Loucy (cell line): ENCODE data around the gene YAF2.

ENCODE experiments used
- H2AFZ ChIP-seq: fragments of 200-600 bp; sonication (generic); 2 replicates; pipeline ENCODE4 v1.6.0; 2016; ENCODE audit warnings: antibody characterized with exemption, mild to moderate bottlenecking, low read length, moderate library complexity
- H3F3A ChIP-seq: fragments of 200-600 bp; 2 replicates; pipeline ENCODE4 v1.6.0; 2016; ENCODE audit warnings: antibody characterized with exemption, low read depth, mild to moderate bottlenecking
- H3K27me3 ChIP-seq: fragments of 200-600 bp; sonication (generic); 2 replicates; pipeline ENCODE4 v1.6.1; 2014; ENCODE audit warnings: low read length, mild to moderate bottlenecking; ENCODE audit not compliant: insufficient read depth, poor library complexity, severe bottlenecking
- H3K36me3 ChIP-seq: fragments of 200-600 bp; sonication (generic); 2 replicates; pipeline ENCODE4 v1.6.1; 2016; ENCODE audit warnings: low read length; ENCODE audit not compliant: insufficient read depth
- H3K4me1 ChIP-seq: fragments of 200-600 bp; sonication (generic); 2 replicates; pipeline ENCODE4 v1.5.1; 2014; ENCODE audit warnings: low read length, mild to moderate bottlenecking; ENCODE audit not compliant: insufficient read depth, poor library complexity, severe bottlenecking
- H3K4me2 ChIP-seq: fragments of 200-600 bp; sonication (generic); 2 replicates; pipeline ENCODE4 v1.6.0; 2014; ENCODE audit warnings: antibody characterized with exemption, low read length, low read depth, mild to moderate bottlenecking; ENCODE audit not compliant: poor library complexity, severe bottlenecking
- H3K4me3 ChIP-seq: fragments of 200-600 bp; sonication (generic); 2 replicates; pipeline ENCODE4 v1.5.1; 2014; ENCODE audit warnings: low read length, mild to moderate bottlenecking, mixed read lengths; ENCODE audit not compliant: poor library complexity, severe bottlenecking
- H3K79me2 ChIP-seq: fragments of 200-600 bp; sonication (generic); 2 replicates; pipeline ENCODE4 v1.6.1; 2014; ENCODE audit warnings: low read length; ENCODE audit not compliant: insufficient read depth
- H3K9ac ChIP-seq: fragments of 200-600 bp; sonication (generic); 2 replicates; pipeline ENCODE4 v1.6.0; 2014; ENCODE audit warnings: mild to moderate bottlenecking, low read depth, low read length, moderate library complexity; ENCODE audit not compliant: poor library complexity, severe bottlenecking
- H3K9me2 ChIP-seq: fragments of 200-600 bp; sonication (generic); replicated peaks from 2 replicates; pipeline ENCODE4 v1.6.1; 2016; ENCODE audit warnings: low read depth, low read length, mixed read lengths
- H3K9me3 ChIP-seq: fragments of 200-600 bp; sonication (generic); 2 replicates; pipeline ENCODE4 v1.6.1; 2014; ENCODE audit warnings: mild to moderate bottlenecking, antibody characterized with exemption, low read length, low read depth; ENCODE audit not compliant: insufficient read depth
- H4K20me1 ChIP-seq: fragments of 200-600 bp; sonication (generic); 2 replicates; pipeline ENCODE4 v1.6.0; 2014; ENCODE audit warnings: antibody characterized with exemption, low read length, mild to moderate bottlenecking; ENCODE audit not compliant: insufficient read depth, poor library complexity, severe bottlenecking
- CTCF ChIP-seq: fragments of 200-600 bp; sonication (generic); conservative IDR thresholded peaks from 2 replicates; pipeline ENCODE4 v1.5.1; 2014; ENCODE audit warnings: mild to moderate bottlenecking, antibody characterized with exemption, low read length
- EZH2phosphoT487 ChIP-seq: fragments of 200-600 bp; IDR thresholded peaks from 2 replicates; pipeline ENCODE4 v1.6.1; 2018; ENCODE audit warnings: antibody characterized with exemption, mild to moderate bottlenecking, moderate library complexity, borderline replicate concordance

The YAF2 gene

GRCh38 chr12:42260518-42260917 lies 22.5 kb upstream of the YAF2 start:
- Histone ChIP-seq H3K4me3 (no peak overlapping the region), H2AFZ (no peak overlapping the region), H4K20me1 (no peaks in the 10 kb centered on the region), H3K9me2 (no peaks in the 10 kb centered on the region), H3K4me1 (no peaks in the 10 kb centered on the region), H3K27me3 (no peaks in the 10 kb centered on the region), H3K9me3 (no peaks in the 10 kb centered on the region), H3F3A (0 out of 2 replicates have a peak, but pooled peaks cover 2% of the 10 kb centered on the region), H3K79me2 (no peaks in the 10 kb centered on the region), H3K9ac (no peak overlapping the region), H3K36me3 (no peaks in the 10 kb centered on the region), H3K4me2 (no peak overlapping the region)
- TF ChIP-seq CTCF (no peak), EZH2phosphoT487 (no peak)

GRCh38 chr12:42259699-42260098 lies 21.7 kb upstream of the YAF2 start:
- no peaks in the 10 kb centered on the region for H3K4me1 ChIP-seq
- no peak overlapping the region for H3K9ac ChIP-seq
- H3K4me3 ChIP-seq: no peak overlapping the region
- H3K4me2 ChIP-seq: no peak overlapping the region
- H4K20me1 ChIP-seq: no peaks in the 10 kb centered on the region
- no peak overlapping the region for H2AFZ ChIP-seq
- 0 out of 2 replicates have a peak, but pooled peaks cover 2% of the 10 kb centered on the region for H3F3A ChIP-seq
- no peaks in the 10 kb centered on the region for H3K36me3 ChIP-seq
- H3K9me3 ChIP-seq: no peaks in the 10 kb centered on the region
- no peaks in the 10 kb centered on the region for H3K9me2 ChIP-seq
- TF ChIP-seq EZH2phosphoT487: no peak
- no peak for TF ChIP-seq CTCF
- H3K27me3 ChIP-seq: no peaks in the 10 kb centered on the region
- no peaks in the 10 kb centered on the region for H3K79me2 ChIP-seq

- no peak overlapping the region for H3K4me2 ChIP-seq
- H3K79me2 ChIP-seq: no peaks in the 10 kb centered on the region
These were observed 17.8 kb upstream of the YAF2 start for GRCh38 chr12:42255866-42256261.

More at GRCh38 chr12:42255866-42256261, 17.8 kb upstream of the YAF2 start:
- Histone ChIP-seq H3K4me3 (no peak overlapping the region), H3K9me3 (no peaks in the 10 kb centered on the region), H3K36me3 (no peaks in the 10 kb centered on the region), H3F3A (no peaks in the 10 kb centered on the region), H3K9ac (no peak overlapping the region), H3K27me3 (no peaks in the 10 kb centered on the region), H3K9me2 (no peaks in the 10 kb centered on the region), H4K20me1 (no peaks in the 10 kb centered on the region), H3K4me1 (no peaks in the 10 kb centered on the region), H2AFZ (no peak overlapping the region)
- TF ChIP-seq EZH2phosphoT487: no peak
- no peak for TF ChIP-seq CTCF
